ENCODE measurements around the gene PPIL3.
"Not testable (repeated sequence)": the region's sequence is repeated elsewhere in the genome, so short reads cannot be mapped to it uniquely, and the experiment has no call there.

The PPIL3 gene

DNA sequence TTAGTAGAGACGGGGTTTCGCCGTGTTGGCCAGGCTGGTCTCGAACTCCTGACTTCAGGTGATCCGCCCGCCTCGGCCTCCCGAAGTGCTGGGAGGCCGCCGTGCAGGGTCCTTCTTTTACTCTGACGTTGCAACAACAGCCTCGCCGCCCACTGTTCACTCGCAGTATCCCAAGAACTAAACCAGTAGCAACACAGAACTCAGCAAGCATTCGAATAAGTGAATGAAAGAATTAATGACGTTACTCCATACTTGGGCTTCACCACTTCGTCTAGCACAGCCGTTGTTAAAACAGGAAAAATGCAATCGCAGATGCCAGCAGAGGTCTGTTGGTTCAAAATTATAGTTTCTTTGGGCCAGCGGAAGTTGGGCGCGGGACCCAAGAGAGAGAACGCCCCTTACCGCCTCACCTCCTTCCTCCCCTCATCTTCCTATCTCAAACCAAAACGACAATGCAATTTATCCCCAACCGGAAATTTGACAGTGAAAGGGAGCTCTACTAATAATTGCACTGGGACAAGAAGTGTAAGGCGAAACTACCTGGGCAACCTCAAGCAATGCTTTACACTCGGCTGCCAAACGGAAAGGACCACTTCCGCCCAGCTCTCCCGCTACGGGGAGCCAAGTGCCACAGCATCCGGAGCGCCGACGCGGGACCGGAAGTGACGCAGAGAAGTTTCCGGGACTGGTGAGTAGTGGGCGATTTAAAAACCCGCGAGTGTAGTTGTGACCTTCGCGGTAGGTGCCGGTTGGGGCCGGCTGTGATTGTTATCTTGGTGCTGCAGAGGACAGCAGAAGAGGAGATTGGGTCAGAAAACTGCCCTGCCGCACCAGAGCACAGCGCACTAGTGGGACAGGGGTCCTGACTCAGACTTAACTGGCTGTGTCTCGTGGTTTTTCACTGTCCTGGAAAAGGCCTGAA is at the start of gene PPIL3, which contains the start of gene NIF3L1:
PPIL3 (minus strand) TSS at position 374 of the 922 bp plus-strand sequence. CDS start 1,462 bp downstream, outside the sequence.
NIF3L1 (plus strand) TSS at position 668 of the 922 bp plus-strand sequence. CDS start 2,573 bp downstream, outside the sequence.
- DNase-seq (ENCODE audit: low read depth), result peak; percentile 97

GRCh38 chr2:200930947-200931626 is 42.2 kb upstream of the PPIL3 start:
- no peak for DNase-seq (ENCODE audit: low read depth)

DNA sequence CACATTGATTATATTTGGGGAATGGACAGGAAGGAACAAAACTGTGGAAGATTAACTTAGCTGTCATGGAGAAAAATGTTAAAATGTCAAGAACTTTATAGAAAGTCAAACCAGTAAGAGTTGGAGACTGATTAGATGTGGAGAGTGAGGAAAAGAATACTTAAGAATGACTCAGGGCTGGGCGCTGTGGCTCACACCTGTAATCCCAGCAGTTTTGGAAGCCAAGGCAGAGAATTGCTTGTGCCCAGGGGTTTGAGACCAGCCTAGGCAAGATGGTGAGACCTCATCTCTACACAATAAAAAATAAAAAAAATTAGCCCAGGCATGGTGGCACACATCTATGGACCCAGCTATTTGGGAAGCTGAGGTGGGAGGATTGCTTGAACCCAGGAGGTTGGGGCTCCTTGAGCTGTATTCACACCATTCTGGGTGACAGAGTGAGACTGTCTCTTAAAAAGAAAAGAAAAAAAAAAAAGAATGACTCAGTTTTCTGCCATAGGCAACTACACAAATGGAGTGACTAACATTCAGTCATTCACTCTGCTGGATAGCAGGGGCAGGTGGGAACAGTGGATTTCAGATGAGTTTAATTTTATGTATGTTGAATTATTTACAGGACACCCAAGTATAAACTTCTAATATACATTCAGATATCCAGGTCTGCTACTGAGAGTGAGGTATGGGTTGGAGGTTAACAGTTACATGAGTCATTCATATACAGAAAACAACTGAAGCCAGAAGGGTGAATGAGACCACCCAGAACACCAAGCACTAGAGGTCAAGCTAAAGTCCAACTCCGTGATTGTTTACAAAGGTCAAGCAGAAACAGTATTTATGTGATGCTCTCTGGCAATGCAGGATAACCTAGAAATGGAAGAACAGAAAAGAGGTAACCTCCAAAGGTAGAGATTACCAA is 40.7 kb upstream of the PPIL3 start:
- DNase-seq (ENCODE audit: low read depth), result no peak

DNA sequence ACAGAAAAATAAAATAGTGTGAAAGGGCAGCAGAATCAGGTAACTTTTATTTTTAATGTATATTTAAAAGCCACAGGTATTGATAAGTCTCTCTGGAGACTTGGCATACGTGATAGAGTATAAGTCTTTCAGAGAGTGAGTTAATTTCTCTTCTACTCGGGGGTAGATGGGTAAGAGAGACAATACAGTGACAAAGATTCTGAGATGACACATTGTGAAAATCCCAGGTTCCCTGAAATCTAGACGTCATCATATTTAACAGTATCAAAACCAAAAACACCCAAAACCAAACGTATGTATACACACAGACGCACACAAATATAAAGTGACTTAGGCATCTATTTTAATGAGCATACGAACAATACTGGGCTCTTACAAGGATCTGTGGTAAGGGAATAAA is 33.6 kb upstream of the PPIL3 start:
- no peak for DNase-seq (ENCODE audit: low read depth)

- DNase-seq (ENCODE audit: low read depth), result peak; percentile 74
Measured at GRCh38 chr2:200913654-200914053, 24.8 kb upstream of the PPIL3 start.

GRCh38 chr2:200909958-200910357 is 21.1 kb upstream of the PPIL3 start:
- no peak for DNase-seq (ENCODE audit: low read depth)

DNA sequence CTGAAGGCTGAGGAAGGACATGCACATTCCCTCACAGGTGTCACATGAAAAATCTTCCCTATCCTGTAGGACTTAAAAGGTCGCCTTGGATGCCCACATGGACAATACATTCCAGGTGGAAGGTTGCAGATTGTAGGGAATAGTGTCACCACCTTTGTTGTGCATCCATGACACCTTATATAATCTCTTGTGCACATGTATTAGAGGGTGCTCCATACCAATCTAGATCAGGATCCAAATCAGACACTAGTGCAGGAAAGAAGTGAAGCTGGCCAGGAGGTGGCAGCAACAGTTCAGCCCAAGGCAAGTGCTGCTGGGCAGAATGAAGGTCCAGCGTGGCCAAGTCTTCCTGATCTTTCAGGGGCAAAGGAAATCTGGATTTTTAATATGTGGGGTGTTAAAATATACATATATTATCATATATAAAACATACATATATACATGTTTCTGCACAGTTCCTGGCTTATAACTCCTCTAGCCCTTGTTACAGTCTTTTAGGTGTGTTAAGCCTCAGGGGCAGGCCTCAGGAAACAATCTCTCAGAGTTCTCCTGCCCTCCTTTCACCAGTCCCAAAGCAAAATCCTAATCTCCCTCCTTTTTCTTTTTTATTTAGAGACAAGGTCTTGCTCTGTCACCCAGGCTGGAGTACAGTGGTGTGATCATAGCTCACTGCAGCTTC is 16.9 kb upstream of the PPIL3 start:
- no peak for DNase-seq (ENCODE audit: low read depth)

- DNase-seq (ENCODE audit: low read depth), result peak; percentile 78
Measured at GRCh38 chr2:200901459-200902072, 12.7 kb upstream of the PPIL3 start.

DNA sequence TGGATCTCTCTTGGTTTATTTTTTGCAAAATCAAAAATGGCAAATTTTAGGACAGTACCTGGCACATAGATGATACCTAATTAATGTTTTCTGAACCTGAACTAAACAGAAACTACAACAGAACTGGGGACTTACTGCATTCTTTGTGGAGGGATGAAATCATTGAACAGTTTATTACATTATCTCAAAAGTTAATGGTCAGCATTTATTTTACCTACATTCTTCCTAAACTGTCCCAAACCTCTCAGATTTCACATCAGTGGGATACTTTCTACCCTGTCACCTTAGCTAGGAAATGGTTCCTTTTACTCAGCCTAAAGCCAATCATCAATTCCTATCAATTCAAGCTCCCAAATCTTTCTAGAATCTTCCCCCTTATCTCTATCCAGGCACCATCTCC is 10.6 kb upstream of the PPIL3 start:
- no peak for DNase-seq (ENCODE audit: low read depth)

DNA sequence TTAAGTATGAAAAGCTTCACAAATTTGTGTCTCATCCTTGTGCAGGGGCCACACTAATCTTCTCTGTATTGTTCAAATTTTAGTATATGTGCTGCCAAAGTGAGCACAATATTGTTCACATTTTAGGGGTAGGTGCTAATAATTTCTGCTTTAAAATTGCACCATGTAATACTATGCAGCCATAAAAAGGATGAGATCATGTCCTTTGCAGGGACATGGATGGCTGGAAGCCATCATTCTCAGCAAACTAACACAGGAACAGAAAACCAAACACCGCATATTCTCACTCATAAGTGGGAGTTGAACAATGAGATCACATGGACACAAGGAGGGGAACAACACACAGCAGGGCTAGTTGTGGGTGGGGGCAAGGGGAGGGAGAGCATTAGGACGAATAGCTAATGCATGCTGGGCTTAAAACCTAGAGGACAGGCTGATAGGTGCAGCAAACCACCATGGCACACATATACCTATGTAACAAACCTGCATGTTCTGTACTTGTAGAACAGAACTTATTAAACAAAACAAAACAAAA is 7.1 kb downstream of the PPIL3 start:
- DNase-seq (ENCODE audit: low read depth), result not testable (repeated sequence)

GRCh38 chr2:200878289-200878880 is 10.5 kb downstream of the PPIL3 start:
- no peak for DNase-seq (ENCODE audit: low read depth)

DNA sequence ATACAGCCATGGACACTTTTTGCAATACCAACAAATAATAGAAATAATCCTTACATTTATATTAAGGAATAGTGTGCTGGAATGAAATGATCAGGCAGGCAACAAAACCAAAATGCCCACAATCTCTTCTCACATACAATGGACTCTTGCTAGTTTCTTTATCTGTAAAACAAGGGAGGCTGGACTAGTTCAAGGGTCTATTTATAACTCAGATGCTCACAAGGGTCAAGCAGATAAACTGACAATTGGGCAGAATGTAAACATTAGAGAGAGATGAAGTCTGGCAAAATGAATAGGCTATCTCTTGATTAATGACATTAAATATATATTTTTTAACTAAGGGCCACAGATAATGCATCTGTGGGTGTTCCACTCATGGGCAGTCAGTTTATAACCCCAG is 11.4 kb downstream of the PPIL3 start:
- no peak for DNase-seq (ENCODE audit: low read depth)

DNA sequence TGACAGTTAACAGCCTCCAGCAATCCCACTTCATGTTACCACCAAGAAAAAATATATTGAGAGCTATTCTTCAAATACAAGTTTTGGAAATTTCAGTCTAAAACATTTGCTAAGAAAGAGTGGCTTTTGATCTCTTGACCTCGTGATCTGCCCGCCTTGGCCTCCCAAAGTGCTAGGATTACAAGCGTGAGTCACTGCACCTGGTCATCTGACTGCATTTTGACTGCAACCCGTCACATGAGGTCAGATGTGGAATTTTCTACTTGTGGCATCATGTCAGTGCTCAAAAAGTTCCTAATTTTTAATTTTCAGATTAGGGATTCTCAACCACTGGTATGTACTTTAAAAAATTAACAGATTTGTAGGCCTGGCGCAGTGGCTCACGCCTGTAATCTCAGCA is 15.3 kb downstream of the PPIL3 start:
- DNase-seq (ENCODE audit: low read depth), result no peak

DNA sequence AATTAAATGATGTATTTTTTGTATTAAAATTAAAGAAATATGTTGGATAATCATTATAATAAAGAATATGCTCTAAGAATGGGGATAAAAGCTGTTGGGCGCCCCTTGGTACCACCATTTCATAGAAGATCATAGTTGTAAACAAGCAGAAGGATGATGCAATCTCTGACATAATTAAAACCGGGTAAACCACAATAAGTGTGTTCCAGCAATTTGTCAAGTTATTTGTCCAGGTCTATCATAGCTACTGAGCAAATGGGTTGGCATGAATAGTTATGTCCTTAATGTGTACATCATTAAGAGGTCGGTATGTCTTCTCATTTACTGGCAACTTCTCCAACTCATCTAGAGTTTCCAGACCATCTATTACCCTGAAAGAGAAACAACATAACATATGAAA is 17.7 kb downstream of the PPIL3 start:
- DNase-seq (ENCODE audit: low read depth), result no peak

GRCh38 chr2:200869014-200869413 is 19.9 kb downstream of the PPIL3 start:
- DNase-seq (ENCODE audit: low read depth), result no peak

DNA sequence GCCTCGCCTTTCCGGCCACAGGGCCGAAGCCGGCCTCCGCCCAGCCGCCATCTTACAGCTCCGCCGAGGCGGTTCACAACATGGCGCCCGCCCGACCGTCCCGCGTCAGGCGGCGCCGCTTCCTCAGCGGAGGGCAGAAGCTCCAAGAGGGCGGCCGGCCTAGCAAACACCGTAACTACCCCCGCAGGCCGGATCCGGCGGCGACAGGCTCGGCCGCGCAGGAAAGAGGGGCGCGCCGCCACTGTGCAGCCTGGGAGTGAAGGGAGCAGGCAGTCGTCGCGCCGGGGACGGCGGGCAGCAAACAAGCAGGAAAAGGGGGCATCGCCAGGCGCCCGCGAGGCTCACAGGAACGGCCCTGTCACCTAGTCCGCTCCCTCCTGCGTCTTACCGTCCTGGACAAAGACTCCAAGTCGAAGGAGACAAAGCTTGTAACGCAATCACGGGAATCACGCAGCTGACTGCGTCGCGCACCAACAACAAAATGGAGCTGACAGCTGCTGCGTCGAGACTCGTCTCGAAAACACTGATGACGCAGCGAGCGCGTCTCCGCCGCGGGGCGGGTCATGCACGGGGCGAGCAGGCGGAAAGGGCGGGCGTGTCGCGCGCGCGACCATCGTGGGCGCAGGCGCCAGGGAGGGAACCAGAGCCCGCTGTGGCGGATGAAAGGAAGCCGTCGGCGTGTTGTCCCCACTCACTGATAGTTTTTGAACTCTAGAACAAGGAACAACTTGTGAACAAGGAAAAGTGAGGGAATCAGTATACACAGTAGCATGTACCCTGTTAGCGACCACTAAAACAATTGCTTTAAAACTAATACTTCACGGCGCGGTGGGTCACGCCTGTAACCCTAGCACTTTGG is 24.5 kb downstream of the PPIL3 start, which contains the start of gene CLK1:
CLK1 (minus strand) TSS at position 483 of the 859 bp plus-strand sequence. CDS start 2,796 bp downstream, outside the sequence.
- peak; percentile 83 for DNase-seq (ENCODE audit: low read depth)

GRCh38 chr2:200863782-200864175 is 25.1 kb downstream of the PPIL3 start:
- no peak for DNase-seq (ENCODE audit: low read depth)

- DNase-seq (ENCODE audit: low read depth), result peak; percentile 56
Measured at GRCh38 chr2:200862532-200863000, 26.3 kb downstream of the PPIL3 start.

DNA sequence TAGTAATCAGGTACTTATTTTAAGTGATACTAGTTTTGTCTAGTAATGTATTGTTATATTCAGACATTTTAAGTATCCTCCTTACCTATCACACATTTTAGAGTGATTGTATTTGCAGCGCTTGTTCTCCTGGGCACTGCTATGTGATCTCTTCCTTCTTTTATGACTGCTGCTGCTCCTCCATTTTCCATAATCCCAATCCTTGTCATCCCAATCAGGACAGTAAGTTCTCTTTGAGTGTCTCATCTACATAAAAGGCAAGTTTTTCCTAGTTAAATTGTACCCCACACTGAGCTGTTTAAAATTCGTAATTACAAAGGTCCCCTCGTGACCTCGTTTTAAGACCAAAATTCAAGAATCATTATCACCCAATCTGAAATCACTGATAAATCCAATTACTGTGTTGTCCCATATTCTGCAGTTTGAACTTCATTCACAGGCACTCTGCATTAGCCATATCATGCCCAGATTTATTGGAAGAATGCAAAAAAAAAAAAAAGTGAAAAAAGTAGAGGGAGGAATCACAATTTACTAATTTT is 27.2 kb downstream of the PPIL3 start:
- no peak for DNase-seq (ENCODE audit: low read depth)

Measured in HS-5 (cell line).